ENCODE data around the gene LEMD1. TPM values are rescaled to one million over a fixed set of nuclear protein-coding genes. Genes with fewer than 3 reads are reported as not detected.

LEMD1 gene
- total RNA-seq, 2 donors from 2014 or later = 1.1 TPM; not detected in 1

GRCh38 chr1:205448540-205449253, 26.8 kb upstream of the LEMD1 start:
- intact Hi-C loops (cut with DNase I, micrococcal nuclease) = no loop called here
- ATAC-seq = no peak

GRCh38 chr1:205447457-205448341, 25.8 kb upstream of the LEMD1 start:
- intact Hi-C loops (cut with DNase I, micrococcal nuclease) = no loop called here
- ATAC-seq = no peak
- DNase-seq = no peak

More at GRCh38 chr1:205448540-205449253, 26.8 kb upstream of the LEMD1 start:
- no peak for DNase-seq

DNA sequence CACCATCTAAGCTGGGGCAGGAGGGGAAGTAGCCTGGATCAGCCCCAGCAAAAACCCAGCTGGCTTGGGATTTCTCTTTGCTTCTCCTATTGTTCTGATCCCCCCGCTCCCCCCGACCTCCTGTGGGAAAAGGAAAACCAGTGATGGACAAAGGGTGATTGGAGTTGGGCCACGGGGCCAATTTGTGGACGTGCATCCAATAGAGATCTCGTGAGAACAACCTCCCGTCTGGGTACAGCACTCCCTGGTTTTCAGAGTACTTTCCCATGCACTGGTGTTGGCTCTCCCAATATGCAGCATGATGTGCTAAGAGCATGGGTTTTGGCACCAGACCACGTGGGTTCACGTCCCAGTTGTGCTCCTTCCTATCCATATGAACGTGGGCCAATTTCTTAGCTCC, 25.0 kb upstream of the LEMD1 start:
- ATAC-seq = no peak
- no peak for DNase-seq
- intact Hi-C loops (cut with DNase I, micrococcal nuclease) = no loop called here

GRCh38 chr1:205445646-205445935, 23.7 kb upstream of the LEMD1 start:
- intact Hi-C loops (cut with DNase I, micrococcal nuclease) = no loop called here
- DNase-seq = peak in 1 of 2 donors; percentile 16
- no peak for ATAC-seq

DNA sequence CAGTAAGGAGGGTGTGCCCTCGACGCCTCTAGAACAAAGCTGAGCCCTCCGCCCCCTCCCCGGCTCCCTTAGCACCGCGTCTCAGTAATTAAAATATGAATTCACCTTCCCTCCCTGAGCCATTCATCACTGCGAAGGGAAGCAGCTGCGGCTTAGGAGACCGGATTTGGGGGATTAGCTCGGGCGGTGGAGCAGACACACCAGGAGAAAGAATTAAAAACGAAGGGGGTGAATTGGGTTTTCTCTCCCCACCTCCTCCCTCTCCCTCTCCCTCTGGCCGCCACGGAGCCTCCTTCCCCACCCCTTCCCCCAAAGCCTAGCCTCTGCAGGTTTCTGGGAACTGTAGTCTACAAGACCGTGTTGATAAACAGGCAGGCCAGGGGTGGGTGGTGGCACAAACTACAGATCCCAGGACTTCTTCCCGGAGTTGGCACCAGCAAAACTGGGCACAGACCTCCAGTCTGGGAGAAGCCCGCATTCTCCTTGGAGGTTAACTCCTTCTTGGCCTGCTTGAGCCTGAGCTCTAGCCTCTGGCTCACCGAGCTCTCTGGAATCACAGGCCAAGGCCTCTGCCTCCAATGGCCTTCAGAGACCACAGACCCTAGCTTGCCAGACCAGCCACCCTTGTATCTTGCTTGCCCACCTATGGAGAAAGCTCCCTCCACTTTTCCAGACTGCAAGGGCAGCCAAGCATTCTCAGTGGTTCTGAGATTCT, 23.2 kb upstream of the LEMD1 start:
- DNase-seq = peak in 1 of 2 donors; percentile 70
- no peak for ATAC-seq
- intact Hi-C loops (cut with DNase I, micrococcal nuclease) = no loop called here

- intact Hi-C loops (cut with DNase I, micrococcal nuclease) = no loop called here
- no peak for ATAC-seq
Observed at GRCh38 chr1:205444300-205444930, 22.6 kb upstream of the LEMD1 start.

DNA sequence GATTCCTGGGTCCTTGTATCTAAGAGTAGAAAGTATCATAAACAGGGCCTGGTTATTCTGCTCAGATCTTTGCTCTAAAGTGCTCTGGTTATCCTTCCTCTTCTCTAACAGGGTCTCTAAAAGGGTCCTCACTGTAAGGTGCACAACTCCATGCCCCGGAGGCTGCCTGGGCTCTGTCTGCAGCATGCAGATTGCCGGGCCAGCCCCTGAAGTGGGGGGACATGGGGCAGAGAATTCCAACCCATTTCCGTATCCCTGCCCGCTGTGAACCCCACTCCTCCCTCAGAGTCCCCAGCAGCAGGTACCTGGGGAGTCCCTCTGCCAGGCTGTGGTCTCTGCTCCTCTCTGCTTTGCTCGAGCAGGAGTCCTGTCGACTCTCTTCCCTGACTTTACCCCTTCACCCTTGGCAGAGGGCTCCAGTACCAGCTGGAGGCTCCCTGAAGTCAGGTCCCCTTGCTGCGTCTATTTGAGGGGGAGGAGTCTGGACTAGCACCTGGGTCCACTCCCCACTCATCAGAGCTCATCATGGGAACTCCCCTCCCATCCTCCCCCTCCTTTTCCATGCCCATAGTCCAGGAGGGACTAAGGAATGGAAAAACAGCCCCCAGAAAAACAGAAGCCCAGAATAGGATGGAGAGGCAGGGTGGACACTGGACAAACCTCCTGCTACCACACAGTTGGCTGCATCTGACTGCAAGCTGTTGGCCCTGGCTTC, 21.9 kb upstream of the LEMD1 start:
- ATAC-seq (no peak), DNase-seq (peak in 1 of 2 donors; percentile 20)
- intact Hi-C loops (cut with DNase I, micrococcal nuclease) = no loop called here

More at GRCh38 chr1:205444300-205444930, 22.6 kb upstream of the LEMD1 start:
- peak in 1 of 2 donors; percentile 20 for DNase-seq

DNA sequence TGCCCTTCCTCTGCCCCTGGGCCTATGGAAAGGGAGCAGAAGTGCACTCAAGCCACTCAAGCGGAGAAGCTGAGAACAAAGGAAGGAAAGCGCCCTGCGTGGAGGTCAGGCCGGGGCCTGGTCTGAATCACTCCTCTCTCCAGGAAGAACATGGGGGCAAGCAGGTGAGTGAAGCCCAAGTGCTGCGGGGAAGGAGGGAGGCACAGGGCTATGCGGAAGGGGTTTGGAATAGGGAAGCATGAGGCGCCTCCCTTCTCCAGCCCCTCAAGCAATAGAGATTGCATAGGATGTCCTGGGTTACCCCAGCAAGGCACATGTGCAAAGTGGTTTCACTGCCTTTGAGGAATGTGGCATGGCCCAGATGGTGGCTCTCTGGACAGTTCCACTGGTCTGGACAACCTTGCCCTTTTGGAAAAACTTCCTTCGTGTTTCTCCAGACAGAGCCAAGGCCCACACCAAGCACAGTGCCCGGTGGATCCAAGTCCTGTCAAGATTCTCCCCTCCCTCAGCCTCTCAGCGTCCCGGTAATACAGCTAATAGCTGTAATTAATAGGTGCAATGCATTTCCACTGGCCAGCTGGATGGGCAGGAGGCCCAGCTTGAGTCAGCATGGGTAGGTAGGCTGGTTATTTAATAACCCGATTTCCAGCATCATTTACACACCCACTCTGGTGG, 20.3 kb upstream of the LEMD1 start:
- ATAC-seq = no peak
- intact Hi-C loops (cut with DNase I, micrococcal nuclease) = no loop called here
- DNase-seq = no peak

- intact Hi-C loops (cut with DNase I, micrococcal nuclease) = no loop called here
- ATAC-seq (no peak), DNase-seq (no peak)
Observed at GRCh38 chr1:205441716-205442050, 19.8 kb upstream of the LEMD1 start.

- intact Hi-C loops (cut with DNase I, micrococcal nuclease) = no loop called here
- DNase-seq = no peak
- no peak for ATAC-seq
Observed at GRCh38 chr1:205441318-205441633, 19.4 kb upstream of the LEMD1 start.

DNA sequence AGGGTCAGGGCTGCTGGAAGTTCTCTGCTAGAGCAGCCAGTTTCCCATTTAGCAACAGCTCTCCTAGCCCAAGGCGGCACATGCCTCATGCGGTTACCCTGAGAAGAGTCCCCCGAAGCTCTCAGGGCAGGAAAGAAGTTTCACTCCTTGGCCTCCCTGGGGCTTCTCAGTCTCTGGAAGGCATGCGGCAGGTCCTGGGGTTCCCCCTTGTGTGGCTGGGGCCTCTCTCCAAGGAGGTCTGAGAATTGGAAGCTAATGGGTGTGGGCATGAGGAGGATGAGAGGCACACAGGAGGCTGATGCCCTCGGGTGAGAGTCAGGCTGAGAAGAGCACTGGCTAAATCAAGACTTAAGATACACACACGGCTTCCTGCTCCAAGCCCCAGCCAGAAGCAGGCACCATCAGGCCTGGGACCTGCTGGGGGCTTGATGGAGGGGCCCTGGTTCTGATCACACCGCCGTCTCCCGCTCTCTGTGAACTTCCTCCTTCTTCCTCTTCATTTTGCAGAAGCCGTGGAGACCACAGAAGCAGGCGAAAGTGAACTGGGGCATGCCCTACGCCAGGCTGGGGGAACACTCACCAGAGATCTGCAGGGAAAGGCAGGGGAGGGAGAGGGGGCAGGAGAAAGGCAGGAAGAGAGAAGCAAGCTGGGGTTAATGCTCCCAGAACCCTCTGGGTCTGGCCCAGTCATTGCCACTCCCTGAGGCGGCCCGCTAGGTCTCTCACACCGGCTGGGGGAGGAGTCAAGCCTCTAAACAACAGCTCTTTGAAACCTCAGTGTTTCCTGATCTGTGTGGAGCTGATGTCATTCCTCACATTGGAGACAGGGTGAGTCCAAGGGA, 18.8 kb upstream of the LEMD1 start:
- ATAC-seq (peak; percentile 92), DNase-seq (peak; percentile 87 to 90)
- intact Hi-C loops (cut with DNase I, micrococcal nuclease) = no loop called here

DNA sequence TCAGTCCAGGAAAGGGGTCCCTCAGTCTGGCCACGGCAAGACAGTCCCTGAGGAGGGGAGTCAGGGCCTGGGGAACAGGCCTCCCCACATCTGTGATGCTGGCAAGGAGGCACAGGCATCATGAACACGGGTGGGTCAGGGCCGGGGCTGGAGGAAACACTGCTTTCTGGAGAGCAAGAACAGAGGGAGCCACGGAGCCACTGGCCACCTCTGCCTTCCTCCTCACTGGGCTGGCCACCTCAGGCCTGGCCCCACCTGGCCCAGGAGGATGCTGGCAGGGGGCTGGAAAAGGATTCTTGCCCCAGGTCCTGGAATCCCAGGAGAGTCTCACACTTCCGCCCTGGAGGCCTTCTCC, 18.2 kb upstream of the LEMD1 start:
- intact Hi-C loops (cut with DNase I, micrococcal nuclease) = no loop called here
- DNase-seq = no peak
- no peak for ATAC-seq

DNA sequence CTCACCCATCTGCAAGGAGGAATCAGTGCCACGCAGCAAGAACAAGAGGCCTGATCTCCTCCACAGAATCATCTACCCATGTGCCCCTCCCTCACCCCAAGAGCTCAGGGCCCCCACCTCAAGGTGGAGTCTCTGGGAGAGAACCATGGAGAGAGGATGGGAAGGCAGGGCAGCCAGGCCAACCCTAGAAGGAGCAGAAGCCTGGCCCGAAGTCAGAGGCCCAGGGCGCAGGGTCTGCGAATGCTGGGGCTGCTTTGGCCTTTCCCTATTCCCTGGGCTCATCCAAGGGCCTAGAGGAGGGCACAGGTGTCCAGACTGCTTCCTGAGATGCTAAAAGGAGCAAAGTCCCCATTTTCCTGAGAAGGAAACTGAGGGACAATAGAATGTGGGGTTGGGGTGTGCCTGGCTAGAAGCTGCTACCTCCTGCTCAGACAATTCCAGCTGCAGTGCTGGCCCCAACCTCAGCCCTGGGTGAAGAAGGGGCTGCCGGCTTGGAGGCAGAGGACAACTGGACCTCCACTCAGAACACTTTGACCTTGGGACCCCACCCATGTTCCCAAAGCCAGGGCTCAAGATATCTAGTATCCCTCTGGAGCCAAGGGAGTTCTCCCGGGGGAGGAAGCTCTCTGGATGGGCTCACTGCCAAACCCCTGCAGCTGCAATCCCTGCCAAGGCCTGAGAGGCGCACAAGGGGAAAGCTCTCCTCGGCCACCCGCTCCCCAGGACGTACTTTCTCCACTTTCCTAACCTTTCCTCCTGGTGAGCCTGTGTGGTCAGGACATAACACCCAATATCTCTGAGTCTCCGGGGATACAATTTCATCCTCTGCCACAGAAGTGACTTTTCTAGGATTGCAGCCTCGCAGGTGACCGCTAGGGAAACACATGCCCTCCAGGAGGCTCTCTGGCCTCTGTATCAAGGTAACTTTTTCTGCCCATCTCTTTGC, 16.6 kb upstream of the LEMD1 start:
- intact Hi-C loops (cut with DNase I, micrococcal nuclease) = no loop called here
- peak; percentile 83 to 87 for DNase-seq
- peak; percentile 58 for ATAC-seq

GRCh38 chr1:205437570-205437969, 15.7 kb upstream of the LEMD1 start:
- DNase-seq = no peak
- intact Hi-C loops (cut with DNase I, micrococcal nuclease) = no loop called here
- no peak for ATAC-seq

DNA sequence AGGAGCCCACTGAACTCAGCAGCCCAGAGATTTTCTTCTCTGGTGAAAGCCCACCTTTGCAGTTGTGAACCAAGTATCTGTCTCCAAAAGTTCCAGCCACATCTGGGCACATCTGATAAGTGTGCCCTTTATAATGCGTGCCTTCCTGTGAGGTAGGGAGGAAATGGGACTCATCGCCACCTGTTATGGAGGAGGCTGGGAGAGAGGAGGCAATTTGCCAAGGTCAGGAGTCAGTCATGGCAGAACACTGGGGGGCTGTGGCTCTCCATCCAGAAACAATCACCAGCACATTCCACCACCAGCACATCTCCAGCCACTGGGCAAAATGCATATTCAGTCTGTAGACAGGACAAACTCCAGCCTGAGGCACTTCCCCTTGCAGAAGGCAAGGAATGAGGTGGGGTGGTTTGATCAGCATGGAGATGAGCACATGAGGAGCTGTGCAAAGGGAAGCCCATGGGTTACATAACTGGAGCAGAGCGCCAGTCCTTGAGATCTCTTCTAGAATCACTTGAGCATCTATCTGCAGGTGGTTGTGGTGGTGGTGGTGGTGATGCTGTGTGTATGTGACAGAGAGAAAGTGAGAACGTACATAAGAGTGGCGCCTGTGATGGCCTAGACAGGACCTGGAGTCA, 15.0 kb upstream of the LEMD1 start:
- intact Hi-C loops (cut with DNase I, micrococcal nuclease) = no loop called here
- peak in 1 of 2 donors; percentile 14 for DNase-seq
- ATAC-seq = no peak

All from left colon (tissue), 2 donors.